Measurements from ENCODE around the gene THAP8.

THAP8 gene

DNA sequence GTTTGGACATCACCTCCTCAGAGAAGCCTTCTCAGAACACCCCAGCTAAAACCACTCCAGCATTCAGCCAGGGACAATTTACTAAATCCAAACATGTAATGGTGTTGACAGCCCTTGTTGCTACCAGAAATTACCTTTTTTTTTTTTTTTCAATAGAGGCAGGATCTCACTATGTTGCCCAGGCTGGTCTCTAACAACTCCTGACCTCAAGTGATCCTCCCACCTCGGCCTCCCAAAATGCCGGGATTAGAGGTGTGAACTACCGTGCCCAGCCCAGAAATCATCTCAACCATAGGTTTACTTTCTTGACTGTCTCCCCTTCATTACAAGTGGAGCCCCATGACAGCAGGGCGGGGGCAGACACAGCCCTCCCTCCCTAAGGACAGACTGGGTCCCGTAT lies 30.7 kb downstream of the THAP8 start:
- no peak overlapping the region for H3K4me3 ChIP-seq (ENCODE audit: low read depth, low read length)
- TF ChIP-seq, protein P1, sequence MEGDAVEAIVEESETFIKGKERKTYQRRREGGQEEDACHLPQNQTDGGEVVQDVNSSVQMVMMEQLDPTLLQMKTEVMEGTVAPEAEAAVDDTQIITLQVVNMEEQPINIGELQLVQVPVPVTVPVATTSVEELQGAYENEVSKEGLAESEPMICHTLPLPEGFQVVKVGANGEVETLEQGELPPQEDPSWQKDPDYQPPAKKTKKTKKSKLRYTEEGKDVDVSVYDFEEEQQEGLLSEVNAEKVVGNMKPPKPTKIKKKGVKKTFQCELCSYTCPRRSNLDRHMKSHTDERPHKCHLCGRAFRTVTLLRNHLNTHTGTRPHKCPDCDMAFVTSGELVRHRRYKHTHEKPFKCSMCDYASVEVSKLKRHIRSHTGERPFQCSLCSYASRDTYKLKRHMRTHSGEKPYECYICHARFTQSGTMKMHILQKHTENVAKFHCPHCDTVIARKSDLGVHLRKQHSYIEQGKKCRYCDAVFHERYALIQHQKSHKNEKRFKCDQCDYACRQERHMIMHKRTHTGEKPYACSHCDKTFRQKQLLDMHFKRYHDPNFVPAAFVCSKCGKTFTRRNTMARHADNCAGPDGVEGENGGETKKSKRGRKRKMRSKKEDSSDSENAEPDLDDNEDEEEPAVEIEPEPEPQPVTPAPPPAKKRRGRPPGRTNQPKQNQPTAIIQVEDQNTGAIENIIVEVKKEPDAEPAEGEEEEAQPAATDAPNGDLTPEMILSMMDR (IDR thresholded peaks at IDR 0.05; ENCODE audit: low read depth, low read length): no peak
- TF ChIP-seq MYC (IDR thresholded peaks at IDR 0.05; ENCODE audit: low read depth, low read length): no peak
- TF ChIP-seq POLR2A (IDR thresholded peaks at IDR 0.05; ENCODE audit: extremely low read depth, insufficient read length): no peak
- TF ChIP-seq, protein P2, sequence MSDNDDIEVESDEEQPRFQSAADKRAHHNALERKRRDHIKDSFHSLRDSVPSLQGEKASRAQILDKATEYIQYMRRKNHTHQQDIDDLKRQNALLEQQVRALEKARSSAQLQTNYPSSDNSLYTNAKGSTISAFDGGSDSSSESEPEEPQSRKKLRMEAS (IDR thresholded peaks at IDR 0.05; ENCODE audit: low read depth, low read length): no peak
- no peak for DNase-seq (ENCODE audit: low read depth)

DNA sequence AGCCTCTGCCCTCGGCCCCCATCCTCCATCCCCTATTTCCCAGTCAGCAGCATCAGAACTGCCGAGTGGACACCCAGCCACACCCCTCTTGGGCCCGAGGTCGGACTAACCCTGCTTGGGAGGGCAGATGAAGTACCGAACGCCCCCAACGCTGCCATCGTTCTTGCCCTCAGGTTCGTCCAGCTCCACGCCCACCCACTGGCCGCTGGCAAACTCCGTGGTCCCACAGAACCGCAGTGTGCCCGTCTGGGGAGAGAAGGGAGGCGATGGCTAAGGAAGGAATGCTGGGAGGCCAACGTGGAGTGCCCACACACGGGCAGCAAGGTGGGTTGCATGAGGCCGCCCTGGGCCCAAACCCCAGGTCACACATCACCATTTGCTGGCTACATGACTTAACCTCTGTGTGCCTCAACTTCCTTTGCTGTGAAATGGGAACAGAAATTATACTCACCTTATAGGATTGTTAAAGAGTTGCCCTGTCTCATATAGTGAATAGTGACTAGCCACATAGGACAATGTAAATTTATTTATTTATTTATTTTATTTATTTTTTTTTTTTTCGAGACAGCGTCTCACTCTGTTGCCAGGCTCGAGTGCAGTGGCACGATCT lies 34.9 kb downstream of the THAP8 start:
- H3K4me3 ChIP-seq (ENCODE audit: low read depth, low read length): no peak overlapping the region
- DNase-seq (ENCODE audit: low read depth): no peak
- TF ChIP-seq POLR2A (IDR thresholded peaks at IDR 0.05; ENCODE audit: extremely low read depth, insufficient read length): no peak
- TF ChIP-seq MYC (IDR thresholded peaks at IDR 0.05; ENCODE audit: low read depth, low read length): no peak
- TF ChIP-seq, protein P1 (IDR thresholded peaks at IDR 0.05; ENCODE audit: low read depth, low read length): no peak

DNA sequence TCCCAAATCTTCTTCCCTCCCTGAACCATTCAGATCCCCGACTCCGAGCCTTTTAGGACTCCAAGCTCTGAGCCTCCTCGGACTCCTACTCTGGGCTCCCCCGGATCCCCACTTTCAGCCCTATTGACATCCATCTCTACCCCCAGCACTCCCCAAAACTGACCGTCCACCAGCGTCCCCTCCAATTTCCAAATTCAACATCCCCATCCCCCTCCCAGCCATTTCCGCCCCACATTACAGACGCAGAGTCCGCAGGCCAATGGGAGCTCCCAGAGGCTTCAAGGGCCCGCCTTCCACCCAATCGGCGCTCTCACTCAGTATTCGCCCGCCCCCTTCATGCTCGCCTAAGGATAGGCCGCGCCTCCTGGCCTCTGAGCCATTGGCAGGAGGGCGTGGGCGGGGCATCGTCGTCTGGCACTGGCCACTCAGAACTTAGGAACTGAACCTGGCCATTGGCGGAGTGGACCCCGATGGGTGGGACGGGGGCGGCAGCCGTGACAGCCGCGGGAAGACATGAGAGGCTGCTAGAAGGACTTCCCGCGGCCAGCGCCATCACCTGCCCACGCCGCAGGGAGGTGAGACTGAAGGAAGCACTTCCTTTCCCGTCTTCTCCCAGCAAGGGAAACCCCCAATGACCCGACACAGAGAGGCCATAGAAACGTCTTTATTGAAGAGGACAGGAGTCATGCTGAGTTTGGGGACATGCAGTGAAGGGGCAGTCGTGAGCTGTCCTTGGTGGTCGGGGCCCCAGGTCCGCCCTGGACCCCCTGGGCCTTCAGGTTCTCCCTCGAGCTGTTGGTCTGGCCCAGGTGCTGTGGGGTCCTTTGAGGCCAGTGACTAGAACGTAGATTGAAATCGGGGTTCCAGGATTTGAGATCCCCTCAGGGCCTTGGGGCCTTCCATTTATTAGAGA lies 39.8 kb downstream of the THAP8 start, which contains the start of gene ALKBH6:
ALKBH6 (minus strand) TSS at position 202 of the 913 bp plus-strand sequence. CDS start 816 bp downstream, outside the sequence.
- 0 out of 2 replicates have a peak, but pooled peaks have one; percentile 53 for TF ChIP-seq MYC (IDR thresholded peaks at IDR 0.05; ENCODE audit: low read depth, low read length)
- TF ChIP-seq, protein P2 (IDR thresholded peaks at IDR 0.05; ENCODE audit: low read depth, low read length): 0 out of 2 replicates have a peak, but pooled peaks have one; percentile 36
- TF ChIP-seq, protein P1 (IDR thresholded peaks at IDR 0.05; ENCODE audit: low read depth, low read length): no peak
- H3K4me3 ChIP-seq (ENCODE audit: low read depth, low read length): peak within 1 kb of the TSS; percentile 76
- peak; percentile 97 for DNase-seq (ENCODE audit: low read depth)

DNA sequence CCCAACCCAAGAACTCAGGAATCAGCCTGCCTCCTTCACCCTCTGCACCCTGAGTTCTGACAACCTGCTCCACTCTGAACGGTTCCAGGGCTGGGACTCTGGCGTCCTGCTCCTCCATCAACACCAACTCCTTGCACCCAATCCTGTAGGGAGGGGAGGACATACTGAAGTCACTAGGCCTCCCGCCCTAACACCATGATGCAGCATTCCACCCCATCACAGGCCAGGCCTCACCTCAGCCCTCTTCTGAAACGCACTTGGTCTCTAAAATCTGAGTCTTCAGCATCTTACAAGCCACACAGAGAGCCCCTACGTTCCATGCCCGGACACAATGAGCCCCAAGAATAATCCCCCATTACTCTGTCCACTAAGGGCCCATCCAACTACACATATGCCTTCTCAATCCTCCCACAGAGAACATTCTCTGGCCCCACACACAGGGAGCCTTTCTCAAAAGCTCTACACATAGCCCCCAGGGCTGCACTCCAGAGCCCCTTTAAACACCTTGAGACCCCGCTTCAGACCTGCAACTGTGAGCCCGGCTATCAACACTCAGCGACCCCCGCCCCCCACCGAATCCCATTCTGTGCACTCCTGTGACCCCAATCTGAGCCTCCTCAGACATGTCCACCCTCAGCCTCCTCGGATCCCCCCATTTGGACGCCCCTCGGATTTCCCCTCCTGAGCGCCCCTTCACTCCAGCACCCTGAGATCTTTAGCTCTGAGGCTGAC lies 40.6 kb downstream of the THAP8 start:
- DNase-seq (ENCODE audit: low read depth): no peak
- TF ChIP-seq POLR2A (IDR thresholded peaks at IDR 0.05; ENCODE audit: extremely low read depth, insufficient read length): no peak
- TF ChIP-seq, protein P1 (IDR thresholded peaks at IDR 0.05; ENCODE audit: low read depth, low read length): no peak
- no peak for TF ChIP-seq MYC (IDR thresholded peaks at IDR 0.05; ENCODE audit: low read depth, low read length)
- TF ChIP-seq, protein P2 (IDR thresholded peaks at IDR 0.05; ENCODE audit: low read depth, low read length): no peak
- peak overlapping the region; percentile 76 for H3K4me3 ChIP-seq (ENCODE audit: low read depth, low read length)

DNA sequence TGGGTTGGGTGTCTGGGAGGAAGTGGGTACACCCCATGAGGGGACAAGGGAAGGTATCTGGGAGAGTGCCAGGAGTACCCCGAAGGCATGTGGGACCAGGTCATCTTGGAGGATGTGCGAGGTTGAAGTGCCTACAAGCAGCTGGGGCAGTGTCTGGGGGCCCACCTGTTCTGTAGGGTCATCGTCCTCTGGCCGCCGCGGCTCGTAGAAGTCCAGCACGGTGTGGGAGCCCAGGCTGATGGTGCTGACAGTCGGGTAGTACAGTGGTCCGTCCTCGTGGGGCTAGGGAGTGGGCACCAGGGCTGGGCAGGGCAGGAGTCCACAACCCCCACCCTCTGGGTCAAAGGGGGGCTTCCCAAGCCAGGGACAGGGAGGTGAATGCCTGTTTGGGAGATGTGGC lies 43.7 kb downstream of the THAP8 start:
- TF ChIP-seq, protein P1 (IDR thresholded peaks at IDR 0.05; ENCODE audit: low read depth, low read length): no peak
- H3K4me3 ChIP-seq (ENCODE audit: low read depth, low read length): no peak overlapping the region
- DNase-seq (ENCODE audit: low read depth): no peak
